Naive thymus-derived CD8-positive, alpha-beta T cell (primary cell): ENCODE data around the gene CTXN3. TPM values are rescaled to one million over a fixed set of nuclear protein-coding genes. Genes with fewer than 3 reads are reported as not detected.
"Not testable (repeated sequence)": the region's sequence is repeated elsewhere in the genome, so short reads cannot be mapped to it uniquely, and the experiment has no call there.

ENCODE experiments used
- ATAC-seq, 2 donors: fragments of 150-1000 bp; cut with Tn5 transposase in 1 of 2; sonication (Bioruptor Pico), chemical (Tn5 transposase) in 1 of 2; 1 replicate in 1 of 2; 2 replicates in 1 of 2; pipeline ENCODE4 v1.10.0; 2021; ENCODE audit warnings: mild to moderate bottlenecking in 2 of 2, moderate library complexity in 2 of 2
- POLR2A ChIA-PET: fragments of 350-600 bp; sonication (Branson Sonifier 250); formaldehyde crosslinking; loops from one replicate; lab custom pipeline; 2021; ENCODE audit warnings: antibody characterized with exemption; lab: Charles Lee
- DNase-seq, 10 donors: peaks; one replicate each; pipeline versions ENCODE4 v3.0.0 to v3.0.0-alpha.2; 2020 to 2022
- H3K27ac Mint-ChIP-seq, 10 donors: one replicate each; pipeline ENCODE4 v1.8.0; 2020 to 2022; ENCODE audit warnings: mild to moderate bottlenecking in 10 of 10, mixed read lengths in 10 of 10, moderate library complexity in 4 of 10, inconsistent platforms in 1 of 10
- H3K27me3 Mint-ChIP-seq, 5 donors: one replicate each; pipeline ENCODE4 v1.8.0; 2021 to 2022; ENCODE audit warnings: mixed read lengths in 5 of 5
- H3K36me3 Mint-ChIP-seq, 3 donors: one replicate each; pipeline ENCODE4 v1.8.0; 2020 to 2022; ENCODE audit warnings: mixed read lengths in 3 of 3, mild to moderate bottlenecking in 2 of 3, inconsistent platforms in 1 of 3
- H3K4me1 Mint-ChIP-seq, 4 donors: one replicate each; pipeline ENCODE4 v1.8.0; 2021 to 2022; ENCODE audit warnings: mixed read lengths in 4 of 4
- H3K4me3 Mint-ChIP-seq, 10 donors: one replicate each; pipeline ENCODE4 v1.8.0; 2020 to 2022; ENCODE audit warnings: mild to moderate bottlenecking in 10 of 10, mixed read lengths in 10 of 10, moderate library complexity in 6 of 10, inconsistent platforms in 1 of 10
- H3K9me3 Mint-ChIP-seq, 9 donors: one replicate each; pipeline ENCODE4 v1.8.0; 2020 to 2022; ENCODE audit warnings: mixed read lengths in 9 of 9, mild to moderate bottlenecking in 3 of 9, inconsistent platforms in 1 of 9, moderate library complexity in 1 of 9
- polyA plus RNA-seq, 3 donors: library from polyadenylated mRNA; unstranded; fragments of 300-500 nt; fragmentation: Illumina TruSeq; gene quantifications; one replicate each; pipeline ENCODE4 v1.2.3, GENCODE V29; 2021
- total RNA-seq, 8 experiments: library from RNA in 2 of 8; stranded (reverse) in 2 of 8; gene quantifications; one replicate each; pipeline ENCODE4 v1.2.3 and lab custom pipeline; 2021 to 2026

The CTXN3 gene
- total and polyA plus RNA-seq, 5 experiments from 2014 or later: not detected

GRCh38 chr5:127660047-127660733 lies 11.3 kb downstream of the CTXN3 start:
- ATAC-seq: no peak
- Mint-ChIP-seq H3K27me3 (peaks cover 0 to 6% (median under 1%) of the 10 kb centered on the region in 5 donors), H3K9me3 (no peaks in the 10 kb centered on the region), H3K36me3 (no peaks in the 10 kb centered on the region), H3K27ac (no peak overlapping the region), H3K4me3 (no peak overlapping the region), H3K4me1 (no peaks in the 10 kb centered on the region)
- POLR2A ChIA-PET: no interaction called here
- no peak for DNase-seq

- DNase-seq (no peak), ATAC-seq (no peak)
- H3K4me1 Mint-ChIP-seq: no peaks in the 10 kb centered on the region
- H3K4me3 Mint-ChIP-seq: no peak overlapping the region
- POLR2A ChIA-PET: no interaction called here
- H3K9me3 Mint-ChIP-seq: no peaks in the 10 kb centered on the region
- no peaks in the 10 kb centered on the region for H3K36me3 Mint-ChIP-seq
- H3K27me3 Mint-ChIP-seq: peaks cover 0 to 6% (median 0%) of the 10 kb centered on the region in 5 donors
- no peak overlapping the region for H3K27ac Mint-ChIP-seq
Observed at GRCh38 chr5:127664093-127664492, 15.2 kb downstream of the CTXN3 start.

- Mint-ChIP-seq H3K36me3 (no peaks in the 10 kb centered on the region), H3K4me1 (no peaks in the 10 kb centered on the region), H3K4me3 (no peak overlapping the region), H3K27me3 (peaks cover 0 to 5% (median 0%) of the 10 kb centered on the region in 5 donors), H3K27ac (no peak overlapping the region), H3K9me3 (peaks cover 0 to 2% (median 0%) of the 10 kb centered on the region in 9 donors)
- POLR2A ChIA-PET: no interaction called here
- no peak for ATAC-seq
- no peak for DNase-seq
Observed at GRCh38 chr5:127665641-127666040, 16.8 kb downstream of the CTXN3 start.

GRCh38 chr5:127666043-127666716 lies 17.3 kb downstream of the CTXN3 start:
- H3K9me3 Mint-ChIP-seq: peaks cover 0 to 2% (median 0%) of the 10 kb centered on the region in 9 donors
- no peak overlapping the region for H3K4me3 Mint-ChIP-seq
- no peaks in the 10 kb centered on the region for H3K4me1 Mint-ChIP-seq
- H3K36me3 Mint-ChIP-seq: no peaks in the 10 kb centered on the region
- no peak for DNase-seq
- peaks cover 0 to 5% (median 0%) of the 10 kb centered on the region in 5 donors for H3K27me3 Mint-ChIP-seq
- H3K27ac Mint-ChIP-seq: no peak overlapping the region
- POLR2A ChIA-PET: no interaction called here
- no peak for ATAC-seq

GRCh38 chr5:127667926-127668325 lies 19.0 kb downstream of the CTXN3 start:
- no peak for ATAC-seq
- peaks cover 0 to 2% (median 0%) of the 10 kb centered on the region in 9 donors for H3K9me3 Mint-ChIP-seq
- H3K27me3 Mint-ChIP-seq: peaks cover 0 to 5% (median 0%) of the 10 kb centered on the region in 5 donors
- H3K36me3 Mint-ChIP-seq: no peaks in the 10 kb centered on the region
- no peaks in the 10 kb centered on the region for H3K4me1 Mint-ChIP-seq
- no peak overlapping the region for H3K4me3 Mint-ChIP-seq
- POLR2A ChIA-PET: no interaction called here
- no peak for DNase-seq
- H3K27ac Mint-ChIP-seq: no peak overlapping the region

GRCh38 chr5:127671218-127671617 lies 22.3 kb downstream of the CTXN3 start:
- POLR2A ChIA-PET: no interaction called here
- ATAC-seq (no peak), DNase-seq (no peak)
- Mint-ChIP-seq H3K4me3 (no peak overlapping the region), H3K9me3 (peaks cover 0 to 8% (median 0%) of the 10 kb centered on the region in 9 donors), H3K4me1 (no peaks in the 10 kb centered on the region), H3K27me3 (peaks cover 0 to 5% (median 0%) of the 10 kb centered on the region in 5 donors), H3K27ac (no peak overlapping the region), H3K36me3 (no peaks in the 10 kb centered on the region)

- peaks cover 0 to 5% (median 1%) of the 10 kb centered on the region in 5 donors for H3K27me3 Mint-ChIP-seq
Observed at GRCh38 chr5:127673117-127673800, 24.4 kb downstream of the CTXN3 start.

GRCh38 chr5:127676951-127677350 lies 28.1 kb downstream of the CTXN3 start:
- H3K36me3 Mint-ChIP-seq, DNase-seq, POLR2A ChIA-PET, ATAC-seq, H3K27ac Mint-ChIP-seq, H3K27me3 Mint-ChIP-seq, H3K4me1 Mint-ChIP-seq, H3K9me3 Mint-ChIP-seq, H3K4me3 Mint-ChIP-seq: not testable (repeated sequence)

More at GRCh38 chr5:127673117-127673800, 24.4 kb downstream of the CTXN3 start:
- Mint-ChIP-seq H3K36me3 (no peaks in the 10 kb centered on the region), H3K27ac (no peak overlapping the region), H3K4me3 (no peak overlapping the region), H3K4me1 (no peaks in the 10 kb centered on the region), H3K9me3 (peaks cover 0 to 8% (median 0%) of the 10 kb centered on the region in 9 donors)
- POLR2A ChIA-PET: no interaction called here
- DNase-seq (no peak), ATAC-seq (no peak)

GRCh38 chr5:127679691-127680330 lies 30.9 kb downstream of the CTXN3 start:
- H3K27me3 Mint-ChIP-seq, H3K36me3 Mint-ChIP-seq, POLR2A ChIA-PET, DNase-seq, H3K4me1 Mint-ChIP-seq, ATAC-seq, H3K9me3 Mint-ChIP-seq, H3K4me3 Mint-ChIP-seq, H3K27ac Mint-ChIP-seq: not testable (repeated sequence)

- H3K27me3 Mint-ChIP-seq: peaks cover 0 to 3% (median 3%) of the 10 kb centered on the region in 5 donors
- DNase-seq: no peak
- peaks cover 0 to 4% (median 0%) of the 10 kb centered on the region in 9 donors for H3K9me3 Mint-ChIP-seq
- no peak for ATAC-seq
- no peaks in the 10 kb centered on the region for H3K36me3 Mint-ChIP-seq
- no peaks in the 10 kb centered on the region for H3K4me1 Mint-ChIP-seq
- POLR2A ChIA-PET: no interaction called here
- H3K4me3 Mint-ChIP-seq: no peak overlapping the region
- H3K27ac Mint-ChIP-seq: no peak overlapping the region
Observed at GRCh38 chr5:127680595-127680994, 31.7 kb downstream of the CTXN3 start.

- H3K4me3 Mint-ChIP-seq: no peak overlapping the region
- H3K27ac Mint-ChIP-seq: no peak overlapping the region
Observed at GRCh38 chr5:127683008-127683407, 34.1 kb downstream of the CTXN3 start.

GRCh38 chr5:127684726-127685467 lies 36.0 kb downstream of the CTXN3 start:
- no peak for DNase-seq
- Mint-ChIP-seq H3K9me3 (no peaks in the 10 kb centered on the region), H3K4me3 (no peak overlapping the region), H3K27ac (no peak overlapping the region), H3K27me3 (peaks cover 0 to 3% (median under 1%) of the 10 kb centered on the region in 5 donors), H3K36me3 (no peaks in the 10 kb centered on the region), H3K4me1 (no peaks in the 10 kb centered on the region)
- POLR2A ChIA-PET: no interaction called here
- ATAC-seq: no peak

More at GRCh38 chr5:127683008-127683407, 34.1 kb downstream of the CTXN3 start:
- H3K27me3 Mint-ChIP-seq: peaks cover 0 to 5% (median 3%) of the 10 kb centered on the region in 5 donors
- H3K9me3 Mint-ChIP-seq: no peaks in the 10 kb centered on the region
- ATAC-seq (no peak), DNase-seq (no peak)
- H3K36me3 Mint-ChIP-seq: no peaks in the 10 kb centered on the region
- POLR2A ChIA-PET: no interaction called here
- H3K4me1 Mint-ChIP-seq: no peaks in the 10 kb centered on the region
